Measurements from ENCODE around the gene PDLIM3.

The PDLIM3 gene

DNA sequence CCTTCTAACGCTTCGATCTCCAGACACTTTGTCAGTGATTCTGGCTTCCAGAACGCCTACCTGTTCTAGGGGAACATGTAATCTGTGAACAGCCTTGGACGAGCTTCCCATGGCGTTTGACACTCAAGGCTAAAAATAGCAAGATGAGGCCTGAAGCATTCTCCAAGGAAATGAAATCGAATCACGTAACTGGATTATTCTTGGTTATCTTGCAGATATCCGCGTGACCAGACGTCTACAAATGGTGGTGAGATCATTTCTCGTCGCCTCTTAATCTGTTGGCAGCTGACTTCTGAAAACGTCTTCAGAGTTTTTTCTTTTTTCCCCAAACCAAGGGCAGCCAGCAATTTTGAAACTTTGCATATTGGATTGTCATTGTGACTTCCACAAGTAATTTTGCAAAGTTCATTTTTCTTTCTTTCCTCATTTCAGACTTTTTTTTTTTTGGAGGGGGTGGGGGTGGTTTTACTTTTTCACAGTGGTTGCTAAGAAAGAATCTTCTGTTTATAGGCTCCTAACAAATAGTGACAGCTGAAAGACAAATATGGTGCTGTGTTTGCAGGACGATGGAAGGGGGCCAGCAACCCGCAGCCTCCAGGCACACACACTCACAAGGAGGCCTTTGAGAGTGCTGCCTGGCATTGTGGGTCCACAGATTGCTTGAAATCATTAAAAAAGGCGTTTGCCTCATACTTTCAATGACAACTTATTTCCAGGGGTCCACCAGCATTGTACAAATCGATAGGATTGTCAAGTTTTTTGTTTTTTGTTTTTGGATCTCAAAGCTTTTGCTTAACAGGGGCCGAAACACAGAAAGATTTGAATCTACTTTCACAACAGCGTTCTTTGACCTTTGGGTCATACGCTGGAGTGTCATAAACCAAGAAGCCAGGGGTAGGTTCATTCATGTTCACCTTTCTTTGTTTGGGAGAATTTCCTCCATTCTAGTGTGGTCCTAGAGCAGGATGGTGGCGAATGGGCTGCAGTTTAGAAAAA lies 32.4 kb upstream of the PDLIM3 start (continued):
- TF ChIP-seq, protein P1, sequence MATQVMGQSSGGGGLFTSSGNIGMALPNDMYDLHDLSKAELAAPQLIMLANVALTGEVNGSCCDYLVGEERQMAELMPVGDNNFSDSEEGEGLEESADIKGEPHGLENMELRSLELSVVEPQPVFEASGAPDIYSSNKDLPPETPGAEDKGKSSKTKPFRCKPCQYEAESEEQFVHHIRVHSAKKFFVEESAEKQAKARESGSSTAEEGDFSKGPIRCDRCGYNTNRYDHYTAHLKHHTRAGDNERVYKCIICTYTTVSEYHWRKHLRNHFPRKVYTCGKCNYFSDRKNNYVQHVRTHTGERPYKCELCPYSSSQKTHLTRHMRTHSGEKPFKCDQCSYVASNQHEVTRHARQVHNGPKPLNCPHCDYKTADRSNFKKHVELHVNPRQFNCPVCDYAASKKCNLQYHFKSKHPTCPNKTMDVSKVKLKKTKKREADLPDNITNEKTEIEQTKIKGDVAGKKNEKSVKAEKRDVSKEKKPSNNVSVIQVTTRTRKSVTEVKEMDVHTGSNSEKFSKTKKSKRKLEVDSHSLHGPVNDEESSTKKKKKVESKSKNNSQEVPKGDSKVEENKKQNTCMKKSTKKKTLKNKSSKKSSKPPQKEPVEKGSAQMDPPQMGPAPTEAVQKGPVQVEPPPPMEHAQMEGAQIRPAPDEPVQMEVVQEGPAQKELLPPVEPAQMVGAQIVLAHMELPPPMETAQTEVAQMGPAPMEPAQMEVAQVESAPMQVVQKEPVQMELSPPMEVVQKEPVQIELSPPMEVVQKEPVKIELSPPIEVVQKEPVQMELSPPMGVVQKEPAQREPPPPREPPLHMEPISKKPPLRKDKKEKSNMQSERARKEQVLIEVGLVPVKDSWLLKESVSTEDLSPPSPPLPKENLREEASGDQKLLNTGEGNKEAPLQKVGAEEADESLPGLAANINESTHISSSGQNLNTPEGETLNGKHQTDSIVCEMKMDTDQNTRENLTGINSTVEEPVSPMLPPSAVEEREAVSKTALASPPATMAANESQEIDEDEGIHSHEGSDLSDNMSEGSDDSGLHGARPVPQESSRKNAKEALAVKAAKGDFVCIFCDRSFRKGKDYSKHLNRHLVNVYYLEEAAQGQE (tag by site-specific recombination; IDR thresholded peaks at IDR 0.05): no peak

DNA sequence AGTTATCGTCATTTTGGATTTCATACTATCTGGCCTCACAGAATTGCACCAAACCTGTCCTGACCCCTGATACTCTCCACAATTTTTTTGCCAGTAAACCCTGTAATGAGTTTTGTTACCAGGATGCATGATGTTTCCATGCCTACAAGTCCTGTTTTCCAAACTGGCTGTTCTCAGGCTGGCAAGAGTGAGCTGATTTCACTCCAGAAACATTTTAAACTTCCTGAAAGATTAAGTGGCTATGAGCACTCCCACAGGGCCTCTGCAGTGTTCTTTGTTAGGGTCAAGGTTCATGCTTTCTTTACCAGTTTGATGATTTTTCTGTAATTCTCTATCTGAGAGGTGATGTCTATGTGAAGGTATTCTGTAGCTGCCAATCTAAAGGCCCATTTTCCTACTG lies 31.7 kb upstream of the PDLIM3 start:
- Histone ChIP-seq H3K4me1 (ENCODE audit: control insufficient read depth, insufficient read depth, low read length) (no peaks in the 10 kb centered on the region), H3K9me3 (ENCODE audit: control insufficient read depth, insufficient read depth, low read depth, low read length) (no peaks in the 10 kb centered on the region), H3K4me3 (ENCODE audit: low read depth, low read length) (no peak overlapping the region), H3K27ac (ENCODE audit: extremely low read depth, low read depth, low read length) (no peak overlapping the region), H3K36me3 (ENCODE audit: control insufficient read depth in 2 of 2, insufficient read depth in 1 of 2, low read length in 2 of 2) (no peaks in the 10 kb centered on the region)
- CTCF ChIA-PET: interaction anchor here (0.7 kb wide), 1 partner anchor 47 kb away, joined by 3 read pairs; no protein-coding TSS in a partner anchor
- POLR2A ChIA-PET: interaction anchor here (1.3 kb wide), 1 partner anchor 32 kb away, joined by 5 read pairs; the partner anchor contains the start of gene PDLIM3
- no peak for TF ChIP-seq ZNF248 (tag by site-specific recombination; IDR thresholded peaks at IDR 0.05)
- TF ChIP-seq ZNF23 (tag by site-specific recombination; IDR thresholded peaks at IDR 0.05; ENCODE audit: borderline replicate concordance): no peak
- TF ChIP-seq, protein P2, sequence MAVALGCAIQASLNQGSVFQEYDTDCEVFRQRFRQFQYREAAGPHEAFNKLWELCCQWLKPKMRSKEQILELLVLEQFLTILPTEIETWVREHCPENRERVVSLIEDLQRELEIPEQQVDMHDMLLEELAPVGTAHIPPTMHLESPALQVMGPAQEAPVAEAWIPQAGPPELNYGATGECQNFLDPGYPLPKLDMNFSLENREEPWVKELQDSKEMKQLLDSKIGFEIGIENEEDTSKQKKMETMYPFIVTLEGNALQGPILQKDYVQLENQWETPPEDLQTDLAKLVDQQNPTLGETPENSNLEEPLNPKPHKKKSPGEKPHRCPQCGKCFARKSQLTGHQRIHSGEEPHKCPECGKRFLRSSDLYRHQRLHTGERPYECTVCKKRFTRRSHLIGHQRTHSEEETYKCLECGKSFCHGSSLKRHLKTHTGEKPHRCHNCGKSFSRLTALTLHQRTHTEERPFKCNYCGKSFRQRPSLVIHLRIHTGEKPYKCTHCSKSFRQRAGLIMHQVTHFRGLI (tag by site-specific recombination; IDR thresholded peaks at IDR 0.05): no peak
- TF ChIP-seq ZNF157 (tag by site-specific recombination; IDR thresholded peaks at IDR 0.05): no peak
- TF ChIP-seq, protein P3, sequence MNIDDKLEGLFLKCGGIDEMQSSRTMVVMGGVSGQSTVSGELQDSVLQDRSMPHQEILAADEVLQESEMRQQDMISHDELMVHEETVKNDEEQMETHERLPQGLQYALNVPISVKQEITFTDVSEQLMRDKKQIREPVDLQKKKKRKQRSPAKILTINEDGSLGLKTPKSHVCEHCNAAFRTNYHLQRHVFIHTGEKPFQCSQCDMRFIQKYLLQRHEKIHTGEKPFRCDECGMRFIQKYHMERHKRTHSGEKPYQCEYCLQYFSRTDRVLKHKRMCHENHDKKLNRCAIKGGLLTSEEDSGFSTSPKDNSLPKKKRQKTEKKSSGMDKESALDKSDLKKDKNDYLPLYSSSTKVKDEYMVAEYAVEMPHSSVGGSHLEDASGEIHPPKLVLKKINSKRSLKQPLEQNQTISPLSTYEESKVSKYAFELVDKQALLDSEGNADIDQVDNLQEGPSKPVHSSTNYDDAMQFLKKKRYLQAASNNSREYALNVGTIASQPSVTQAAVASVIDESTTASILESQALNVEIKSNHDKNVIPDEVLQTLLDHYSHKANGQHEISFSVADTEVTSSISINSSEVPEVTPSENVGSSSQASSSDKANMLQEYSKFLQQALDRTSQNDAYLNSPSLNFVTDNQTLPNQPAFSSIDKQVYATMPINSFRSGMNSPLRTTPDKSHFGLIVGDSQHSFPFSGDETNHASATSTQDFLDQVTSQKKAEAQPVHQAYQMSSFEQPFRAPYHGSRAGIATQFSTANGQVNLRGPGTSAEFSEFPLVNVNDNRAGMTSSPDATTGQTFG (tag by site-specific recombination; IDR thresholded peaks at IDR 0.05; ENCODE audit: borderline replicate concordance): no peak
- TF ChIP-seq, protein P4, sequence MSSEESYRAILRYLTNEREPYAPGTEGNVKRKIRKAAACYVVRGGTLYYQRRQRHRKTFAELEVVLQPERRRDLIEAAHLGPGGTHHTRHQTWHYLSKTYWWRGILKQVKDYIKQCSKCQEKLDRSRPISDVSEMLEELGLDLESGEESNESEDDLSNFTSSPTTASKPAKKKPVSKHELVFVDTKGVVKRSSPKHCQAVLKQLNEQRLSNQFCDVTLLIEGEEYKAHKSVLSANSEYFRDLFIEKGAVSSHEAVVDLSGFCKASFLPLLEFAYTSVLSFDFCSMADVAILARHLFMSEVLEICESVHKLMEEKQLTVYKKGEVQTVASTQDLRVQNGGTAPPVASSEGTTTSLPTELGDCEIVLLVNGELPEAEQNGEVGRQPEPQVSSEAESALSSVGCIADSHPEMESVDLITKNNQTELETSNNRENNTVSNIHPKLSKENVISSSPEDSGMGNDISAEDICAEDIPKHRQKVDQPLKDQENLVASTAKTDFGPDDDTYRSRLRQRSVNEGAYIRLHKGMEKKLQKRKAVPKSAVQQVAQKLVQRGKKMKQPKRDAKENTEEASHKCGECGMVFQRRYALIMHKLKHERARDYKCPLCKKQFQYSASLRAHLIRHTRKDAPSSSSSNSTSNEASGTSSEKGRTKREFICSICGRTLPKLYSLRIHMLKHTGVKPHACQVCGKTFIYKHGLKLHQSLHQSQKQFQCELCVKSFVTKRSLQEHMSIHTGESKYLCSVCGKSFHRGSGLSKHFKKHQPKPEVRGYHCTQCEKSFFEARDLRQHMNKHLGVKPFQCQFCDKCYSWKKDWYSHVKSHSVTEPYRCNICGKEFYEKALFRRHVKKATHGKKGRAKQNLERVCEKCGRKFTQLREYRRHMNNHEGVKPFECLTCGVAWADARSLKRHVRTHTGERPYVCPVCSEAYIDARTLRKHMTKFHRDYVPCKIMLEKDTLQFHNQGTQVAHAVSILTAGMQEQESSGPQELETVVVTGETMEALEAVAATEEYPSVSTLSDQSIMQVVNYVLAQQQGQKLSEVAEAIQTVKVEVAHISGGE (tag by site-specific recombination; conservative IDR thresholded peaks at IDR 0.05; ENCODE audit: low read depth): no peak
- TF ChIP-seq ZNF558 (tag by site-specific recombination; IDR thresholded peaks at IDR 0.05): no peak
- no peak for TF ChIP-seq KLF9 (tag by site-specific recombination; IDR thresholded peaks at IDR 0.05; ENCODE audit: low read depth)
- TF ChIP-seq ZNF473 (tag by site-specific recombination; IDR thresholded peaks at IDR 0.05): no peak

All from HEK293 (cell line).